ENCODE data around the gene SORCS2.

Gene SORCS2

GRCh38 chr4:7247946-7248345 lies 55.6 kb downstream of the SORCS2 start:
- DNase-seq (ENCODE audit: low spot score in 2 of 2) (no peak), ATAC-seq (no peak)
- Mint-ChIP-seq H3K4me3 (no peak overlapping the region), H3K27ac (no peak overlapping the region), H3K36me3 (no peaks in the 10 kb centered on the region), H3K9me3 (peaks cover 3% of the 10 kb centered on the region), H3K4me1 (no peaks in the 10 kb centered on the region)

- ATAC-seq (no peak), DNase-seq (ENCODE audit: low spot score in 2 of 2) (no peak)
- H3K27ac Mint-ChIP-seq = no peak overlapping the region
- H3K36me3 Mint-ChIP-seq = no peaks in the 10 kb centered on the region
- no peak overlapping the region for H3K4me3 Mint-ChIP-seq
- H3K4me1 Mint-ChIP-seq = no peaks in the 10 kb centered on the region
- peaks cover 3% of the 10 kb centered on the region for H3K9me3 Mint-ChIP-seq
Observed at GRCh38 chr4:7248857-7249256, 56.5 kb downstream of the SORCS2 start.

- H3K36me3 Mint-ChIP-seq = no peaks in the 10 kb centered on the region
- no peak for DNase-seq (ENCODE audit: low spot score in 2 of 2)
- H3K4me3 Mint-ChIP-seq = no peak overlapping the region
- H3K27ac Mint-ChIP-seq = no peak overlapping the region
- H3K4me1 Mint-ChIP-seq = no peaks in the 10 kb centered on the region
- ATAC-seq = no peak
- H3K9me3 Mint-ChIP-seq = peaks cover 3% of the 10 kb centered on the region
Observed at GRCh38 chr4:7251321-7251720, 59.0 kb downstream of the SORCS2 start.

- Mint-ChIP-seq H3K4me3 (no peak overlapping the region), H3K9me3 (peaks cover 3% of the 10 kb centered on the region), H3K27ac (no peak overlapping the region), H3K36me3 (no peaks in the 10 kb centered on the region), H3K4me1 (no peaks in the 10 kb centered on the region)
- ATAC-seq = no peak
- DNase-seq (ENCODE audit: low spot score in 2 of 2) = no peak
Observed at GRCh38 chr4:7252051-7252450, 59.7 kb downstream of the SORCS2 start.

- Mint-ChIP-seq H3K9me3 (peaks cover 3% of the 10 kb centered on the region), H3K36me3 (no peaks in the 10 kb centered on the region), H3K4me3 (no peak overlapping the region), H3K4me1 (no peaks in the 10 kb centered on the region), H3K27ac (no peak overlapping the region)
- no peak for ATAC-seq
- no peak for DNase-seq (ENCODE audit: low spot score in 2 of 2)
Observed at GRCh38 chr4:7252510-7253340, 60.4 kb downstream of the SORCS2 start.

- ATAC-seq = peak; percentile 6
- Mint-ChIP-seq H3K4me3 (no peak overlapping the region), H3K36me3 (no peaks in the 10 kb centered on the region), H3K4me1 (no peaks in the 10 kb centered on the region), H3K9me3 (peaks cover 3% of the 10 kb centered on the region), H3K27ac (no peak overlapping the region)
- DNase-seq (ENCODE audit: low spot score in 2 of 2) = no peak
Observed at GRCh38 chr4:7253341-7253700, 61.0 kb downstream of the SORCS2 start.

GRCh38 chr4:7253837-7254236 lies 61.5 kb downstream of the SORCS2 start:
- Mint-ChIP-seq H3K36me3 (no peaks in the 10 kb centered on the region), H3K4me3 (no peak overlapping the region), H3K27ac (no peak overlapping the region), H3K9me3 (peaks cover 3% of the 10 kb centered on the region), H3K4me1 (no peaks in the 10 kb centered on the region)
- ATAC-seq (no peak), DNase-seq (ENCODE audit: low spot score in 2 of 2) (no peak)

DNA sequence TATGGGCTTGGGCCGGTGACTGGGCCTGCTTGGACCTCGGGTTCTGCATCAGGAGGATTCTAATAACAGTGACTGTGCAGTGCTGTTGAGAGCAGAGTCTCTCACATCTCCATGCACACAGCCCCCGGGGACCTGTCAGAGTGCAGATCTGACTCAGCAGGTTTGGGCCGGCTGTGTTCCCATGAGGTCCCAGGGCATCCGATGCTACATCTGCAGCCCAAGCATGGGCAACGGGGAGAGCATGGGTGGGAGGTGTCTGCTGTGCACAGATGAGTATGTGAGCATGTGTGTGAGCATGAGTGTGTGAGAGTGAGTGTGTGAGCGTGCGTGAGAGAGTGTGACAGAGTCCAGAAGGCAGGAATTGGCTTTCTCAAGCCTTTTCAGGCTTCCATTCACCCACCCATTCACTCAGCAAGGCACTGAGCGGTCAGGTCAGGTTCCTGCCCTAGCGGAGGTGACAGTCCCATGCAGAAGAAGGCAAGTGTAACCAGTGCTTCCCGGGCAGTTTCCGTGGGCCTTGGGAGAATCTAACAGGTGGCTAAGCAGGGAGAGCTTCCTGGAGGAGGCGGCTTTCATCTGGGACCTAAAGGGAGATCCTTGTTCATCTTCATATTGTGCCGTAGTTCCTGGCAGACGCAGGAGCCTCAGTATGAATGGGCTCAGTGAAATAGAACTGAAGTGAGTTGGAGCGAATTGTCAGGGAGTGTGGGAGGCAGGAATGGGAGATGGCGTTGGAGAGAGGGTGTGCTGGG lies 62.6 kb downstream of the SORCS2 start:
- H3K27ac Mint-ChIP-seq = peak overlapping the region; percentile 26
- H3K9me3 Mint-ChIP-seq = peaks cover 2% of the 10 kb centered on the region
- H3K4me3 Mint-ChIP-seq = no peak overlapping the region
- DNase-seq (ENCODE audit: low spot score in 2 of 2) = no peak
- ATAC-seq = peak; percentile 36
- no peaks in the 10 kb centered on the region for H3K4me1 Mint-ChIP-seq
- H3K36me3 Mint-ChIP-seq = no peaks in the 10 kb centered on the region

GRCh38 chr4:7255488-7255881 lies 63.1 kb downstream of the SORCS2 start:
- Mint-ChIP-seq H3K4me1 (no peaks in the 10 kb centered on the region), H3K36me3 (no peaks in the 10 kb centered on the region), H3K27ac (peak overlapping the region; percentile 26), H3K4me3 (no peak overlapping the region), H3K9me3 (peaks cover 2% of the 10 kb centered on the region)
- ATAC-seq (no peak), DNase-seq (ENCODE audit: low spot score in 2 of 2) (no peak)

DNA sequence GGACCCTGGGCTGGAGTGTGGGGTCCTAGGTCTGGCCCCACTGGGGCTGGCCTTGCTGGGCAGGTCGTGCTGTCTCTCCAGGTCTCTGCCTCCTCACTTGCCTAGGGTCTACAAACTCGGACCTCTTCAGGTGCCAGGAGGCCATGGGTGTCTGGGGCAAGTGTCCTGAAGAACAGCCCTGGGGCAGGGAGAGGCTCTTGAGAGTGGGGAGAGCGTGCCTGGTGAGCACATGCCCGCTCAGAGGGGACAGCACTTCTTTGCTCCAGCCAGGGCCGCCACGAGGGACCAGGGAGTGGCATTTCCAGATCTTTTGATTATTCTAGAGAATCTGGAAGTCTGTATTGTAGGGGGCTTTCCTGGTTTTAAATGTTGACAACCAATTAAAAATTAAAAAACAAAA lies 63.7 kb downstream of the SORCS2 start:
- Mint-ChIP-seq H3K9me3 (peaks cover 2% of the 10 kb centered on the region), H3K27ac (no peak overlapping the region)

DNA sequence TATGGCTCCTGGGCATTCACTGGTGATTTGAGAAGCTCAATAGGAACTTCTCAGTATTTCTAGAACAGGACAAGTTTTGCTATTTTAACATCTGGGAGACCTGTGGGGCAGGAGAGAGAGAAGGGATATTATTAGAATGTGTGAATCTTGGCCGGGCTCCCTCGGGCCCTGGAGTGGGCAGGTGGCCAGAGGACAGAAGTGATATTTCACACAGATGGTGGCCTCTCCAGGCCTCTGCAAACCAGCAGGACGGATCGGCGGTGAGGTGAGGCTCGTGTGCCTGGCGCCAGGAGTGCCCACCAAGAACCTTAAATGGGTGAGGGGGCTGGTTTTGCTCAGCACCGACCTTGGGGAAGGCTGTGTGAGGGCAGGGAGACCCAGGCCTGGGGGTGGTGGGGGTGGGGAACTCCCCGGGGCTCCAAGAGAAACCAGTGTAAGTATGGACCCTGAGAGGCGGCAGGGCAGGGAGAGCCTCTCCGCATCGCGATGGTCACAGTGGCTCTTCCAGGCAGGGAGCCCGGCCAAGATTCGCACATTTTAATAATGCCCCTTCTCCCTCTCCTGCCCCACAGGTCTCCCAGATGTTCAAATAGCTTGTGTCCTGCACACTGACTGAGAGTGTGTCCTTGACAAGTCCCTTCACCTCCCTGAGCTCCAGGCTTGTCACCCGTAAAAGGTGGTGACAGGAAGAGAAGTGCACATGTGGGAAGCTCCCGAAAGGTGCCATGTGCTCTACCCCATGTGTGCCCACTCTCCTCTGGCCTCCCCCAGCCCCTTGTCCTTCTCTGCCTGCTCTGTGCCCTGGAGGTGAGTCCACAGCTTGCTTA lies 64.9 kb downstream of the SORCS2 start:
- H3K36me3 Mint-ChIP-seq = no peaks in the 10 kb centered on the region
- peaks cover 2% of the 10 kb centered on the region for H3K9me3 Mint-ChIP-seq
- no peak overlapping the region for H3K4me3 Mint-ChIP-seq
- no peak for DNase-seq (ENCODE audit: low spot score in 2 of 2)
- H3K4me1 Mint-ChIP-seq = no peaks in the 10 kb centered on the region
- ATAC-seq = no peak
- H3K27ac Mint-ChIP-seq = no peak overlapping the region

More for the DNA sequence above, 63.7 kb downstream of the SORCS2 start:
- DNase-seq (ENCODE audit: low spot score in 2 of 2) = no peak
- no peak for ATAC-seq
- H3K36me3 Mint-ChIP-seq = no peaks in the 10 kb centered on the region
- H3K4me1 Mint-ChIP-seq = no peaks in the 10 kb centered on the region
- no peak overlapping the region for H3K4me3 Mint-ChIP-seq

GRCh38 chr4:7259039-7259438 lies 66.7 kb downstream of the SORCS2 start:
- Mint-ChIP-seq H3K36me3 (no peaks in the 10 kb centered on the region), H3K9me3 (peaks cover 2% of the 10 kb centered on the region), H3K4me3 (no peak overlapping the region), H3K4me1 (no peaks in the 10 kb centered on the region), H3K27ac (no peak overlapping the region)
- no peak for ATAC-seq
- DNase-seq (ENCODE audit: low spot score in 2 of 2) = no peak

GRCh38 chr4:7260569-7260968 lies 68.2 kb downstream of the SORCS2 start:
- H3K4me1 Mint-ChIP-seq = no peaks in the 10 kb centered on the region
- no peaks in the 10 kb centered on the region for H3K36me3 Mint-ChIP-seq
- H3K27ac Mint-ChIP-seq = no peak overlapping the region
- no peak for DNase-seq (ENCODE audit: low spot score in 2 of 2)
- peaks cover 2% of the 10 kb centered on the region for H3K9me3 Mint-ChIP-seq
- ATAC-seq = no peak
- no peak overlapping the region for H3K4me3 Mint-ChIP-seq

- peaks cover 2% of the 10 kb centered on the region for H3K9me3 Mint-ChIP-seq
- DNase-seq (ENCODE audit: low spot score in 2 of 2) (no peak), ATAC-seq (no peak)
- no peak overlapping the region for H3K4me3 Mint-ChIP-seq
- H3K36me3 Mint-ChIP-seq = no peaks in the 10 kb centered on the region
- H3K27ac Mint-ChIP-seq = no peak overlapping the region
- H3K4me1 Mint-ChIP-seq = no peaks in the 10 kb centered on the region
Observed at GRCh38 chr4:7261087-7261486, 68.7 kb downstream of the SORCS2 start.

DNA sequence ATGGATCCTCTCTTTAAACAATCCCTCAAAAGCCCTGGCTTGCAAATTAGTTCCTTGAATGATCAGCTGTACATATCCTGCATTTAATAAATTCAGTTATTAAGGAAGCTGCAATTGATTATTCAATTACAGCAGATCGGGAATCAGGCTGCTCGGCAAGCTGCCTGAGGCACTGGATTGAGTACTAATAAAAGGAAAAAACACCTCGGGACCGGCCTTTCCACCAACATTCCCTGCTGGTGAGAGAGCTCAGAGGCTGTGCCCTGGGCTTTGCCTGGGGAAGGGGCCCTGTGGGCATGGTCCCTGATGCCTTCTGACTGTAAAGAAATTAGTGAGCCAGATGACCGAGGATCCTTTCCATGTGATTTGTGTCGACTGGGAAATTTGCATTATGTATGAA lies 69.2 kb downstream of the SORCS2 start:
- no peak overlapping the region for H3K27ac Mint-ChIP-seq
- H3K4me1 Mint-ChIP-seq = no peaks in the 10 kb centered on the region
- ATAC-seq (no peak), DNase-seq (ENCODE audit: low spot score in 2 of 2) (no peak)
- H3K36me3 Mint-ChIP-seq = no peaks in the 10 kb centered on the region
- H3K9me3 Mint-ChIP-seq = peaks cover 2% of the 10 kb centered on the region
- no peak overlapping the region for H3K4me3 Mint-ChIP-seq
